Testis (tissue), 3 donors: ENCODE data around the gene PTTG1IP2. TPM values are rescaled to one million over a fixed set of nuclear protein-coding genes. Genes with fewer than 3 reads are reported as not detected.

Experiments
- DNase-seq: peaks from one replicate; pipeline ENCODE4 v3.0.0-alpha.2; 2019
- H3K27ac ChIP-seq, 2 donors: fragments of 200-600 bp; sonication (generic); one replicate each; pipeline ENCODE4 v1.5.1; 2019
- H3K27me3 ChIP-seq: fragments of 200-600 bp; sonication (generic); one replicate; pipeline ENCODE4 v1.5.1; 2019
- H3K36me3 ChIP-seq: fragments of 200-600 bp; sonication (generic); one replicate; pipeline ENCODE4 v1.5.1; 2017; ENCODE audit warnings: low read depth; ENCODE audit errors: missing control alignments
- H3K4me1 ChIP-seq: fragments of 200-600 bp; sonication (generic); one replicate; pipeline ENCODE4 v1.5.1; 2019
- H3K4me3 ChIP-seq, 2 donors: fragments of 200-600 bp; sonication (generic); one replicate each; pipeline ENCODE4 v1.5.1; 2017 to 2019
- H3K9me3 ChIP-seq: fragments of 200-600 bp; sonication (generic); one replicate; pipeline ENCODE4 v1.5.1; 2017
- POLR2A ChIP-seq: fragments of 450-650 bp; IDR thresholded peaks from one replicate; pipeline ENCODE4 v1.6.1; 2017; ENCODE audit warnings: antibody characterized with exemption, mild to moderate bottlenecking, moderate library complexity
- WGBS, 2 donors: methylation state at CpG; one replicate each; pipeline ENCODE4 v1.1.5; 2018; 5-methylcytosine and 5-hydroxymethylcytosine counted together
- intact Hi-C: fragments of 100-400 bp; cut with DNase I; formaldehyde crosslinking; loops from one replicate; pipeline ENCODE4 v1.15.1; 2023; ENCODE audit warnings: low total_unique reads
- polyA plus RNA-seq: library from polyadenylated mRNA; stranded (reverse); fragments of 350-450 nt; fragmentation: Illumina TruSeq; extraction: RNeasy Lipid Tissue Mini Kit (QIAGEN cat#74804); gene quantifications from one replicate; pipeline ENCODE4 v1.2.3, GENCODE V29; 2014; ENCODE audit warnings: low read depth, low replicate concordance; ENCODE audit not compliant: insufficient read depth
- total RNA-seq, 2 donors: library from RNA; depleted of rRNA; stranded (reverse); fragments of >200 nt; gene quantifications; one replicate each; pipeline ENCODE4 v1.2.3, GENCODE V29; 2016
- TF ChIP-seq, protein P1 (sequence below), 3 experiments: fragments of 450-650 bp in 2 of 3; fragments of 200-600 bp in 1 of 3; sonication (generic) in 1 of 3; IDR thresholded peaks; one replicate each; pipeline ENCODE4 v1.5.1; 2016 to 2019; ENCODE audit warnings: antibody characterized with exemption in 3 of 3, mild to moderate bottlenecking in 2 of 3, moderate library complexity in 1 of 3

PTTG1IP2 gene
- total and polyA plus RNA-seq, 3 donors from 2014 or later: 5.8 to 13.1 (median 8.0) TPM

DNA sequence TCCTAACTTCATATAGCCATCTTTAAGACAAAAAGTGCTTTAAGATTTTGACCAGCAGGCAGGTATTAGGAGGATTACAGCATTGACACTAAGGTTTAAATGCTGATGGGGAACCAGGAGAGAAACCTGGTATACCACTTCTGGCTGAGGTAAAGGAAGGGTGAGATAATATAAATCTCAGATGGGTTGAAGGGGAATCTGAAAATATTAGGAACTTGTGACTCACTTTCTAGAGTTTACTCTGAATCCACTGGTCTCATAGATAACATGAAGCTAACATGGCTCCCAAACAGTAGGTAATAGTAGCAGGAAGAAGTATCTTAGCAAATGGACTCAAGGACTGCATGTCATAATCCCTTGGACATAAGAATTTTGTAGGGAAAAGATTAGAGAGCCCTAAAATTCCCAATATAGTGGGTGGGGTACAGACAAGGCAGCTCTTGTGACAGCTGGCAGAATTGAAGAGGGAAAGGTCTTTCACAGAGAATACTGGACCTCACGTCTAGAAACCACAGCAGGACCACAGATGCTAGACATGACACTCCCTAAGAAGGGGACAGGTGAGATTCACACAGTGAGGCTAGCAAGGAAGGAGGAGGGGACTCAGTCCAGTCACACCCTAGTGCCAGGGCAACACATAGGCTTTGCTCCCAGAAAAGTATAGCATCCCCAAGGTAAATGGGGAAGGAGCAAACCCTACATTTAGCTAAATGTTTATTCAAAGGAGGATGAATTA, 3.5 kb downstream of the PTTG1IP2 start:
- intact Hi-C loops: no loop called here
- no peak overlapping the region for H3K27ac ChIP-seq
- H3K27me3 ChIP-seq: no peaks in the 10 kb centered on the region
- no peaks in the 10 kb centered on the region for H3K9me3 ChIP-seq
- TF ChIP-seq POLR2A: no peak
- no peak for DNase-seq
- H3K4me3 ChIP-seq: no peak overlapping the region
- WGBS, 2 donors: 77 to 87% methylated on average over 1 of the region's 1 CpG
- H3K36me3 ChIP-seq: no peaks in the 10 kb centered on the region
- H3K4me1 ChIP-seq: no peaks in the 10 kb centered on the region

DNA sequence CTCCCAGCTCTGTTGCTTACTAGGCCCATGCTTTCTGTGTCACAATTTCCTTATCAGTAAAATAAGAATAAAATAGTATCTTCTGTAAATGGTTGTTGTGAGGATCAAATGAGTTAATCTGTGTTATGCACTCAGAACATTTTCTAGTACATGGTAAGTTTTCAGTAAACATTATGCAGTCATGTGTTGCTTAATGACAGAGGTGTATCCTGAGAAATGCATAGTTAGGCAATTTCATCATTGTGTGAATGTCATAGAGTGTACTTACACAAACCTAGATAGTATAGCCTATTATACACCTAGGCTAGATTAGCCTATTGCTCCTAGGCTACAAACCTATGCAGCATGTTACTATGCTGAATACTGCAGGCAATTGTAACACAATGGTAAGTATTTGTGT, 4.4 kb downstream of the PTTG1IP2 start:
- no peak overlapping the region for H3K4me3 ChIP-seq
- intact Hi-C loops: no loop called here
- no peaks in the 10 kb centered on the region for H3K9me3 ChIP-seq
- H3K36me3 ChIP-seq: no peaks in the 10 kb centered on the region
- no peaks in the 10 kb centered on the region for H3K4me1 ChIP-seq
- H3K27ac ChIP-seq: no peak overlapping the region
- no peak for DNase-seq
- H3K27me3 ChIP-seq: no peaks in the 10 kb centered on the region
- no peak for TF ChIP-seq POLR2A
- TF ChIP-seq, protein P1, sequence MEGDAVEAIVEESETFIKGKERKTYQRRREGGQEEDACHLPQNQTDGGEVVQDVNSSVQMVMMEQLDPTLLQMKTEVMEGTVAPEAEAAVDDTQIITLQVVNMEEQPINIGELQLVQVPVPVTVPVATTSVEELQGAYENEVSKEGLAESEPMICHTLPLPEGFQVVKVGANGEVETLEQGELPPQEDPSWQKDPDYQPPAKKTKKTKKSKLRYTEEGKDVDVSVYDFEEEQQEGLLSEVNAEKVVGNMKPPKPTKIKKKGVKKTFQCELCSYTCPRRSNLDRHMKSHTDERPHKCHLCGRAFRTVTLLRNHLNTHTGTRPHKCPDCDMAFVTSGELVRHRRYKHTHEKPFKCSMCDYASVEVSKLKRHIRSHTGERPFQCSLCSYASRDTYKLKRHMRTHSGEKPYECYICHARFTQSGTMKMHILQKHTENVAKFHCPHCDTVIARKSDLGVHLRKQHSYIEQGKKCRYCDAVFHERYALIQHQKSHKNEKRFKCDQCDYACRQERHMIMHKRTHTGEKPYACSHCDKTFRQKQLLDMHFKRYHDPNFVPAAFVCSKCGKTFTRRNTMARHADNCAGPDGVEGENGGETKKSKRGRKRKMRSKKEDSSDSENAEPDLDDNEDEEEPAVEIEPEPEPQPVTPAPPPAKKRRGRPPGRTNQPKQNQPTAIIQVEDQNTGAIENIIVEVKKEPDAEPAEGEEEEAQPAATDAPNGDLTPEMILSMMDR (IDR thresholded peaks at IDR 0.05): no peak

DNA sequence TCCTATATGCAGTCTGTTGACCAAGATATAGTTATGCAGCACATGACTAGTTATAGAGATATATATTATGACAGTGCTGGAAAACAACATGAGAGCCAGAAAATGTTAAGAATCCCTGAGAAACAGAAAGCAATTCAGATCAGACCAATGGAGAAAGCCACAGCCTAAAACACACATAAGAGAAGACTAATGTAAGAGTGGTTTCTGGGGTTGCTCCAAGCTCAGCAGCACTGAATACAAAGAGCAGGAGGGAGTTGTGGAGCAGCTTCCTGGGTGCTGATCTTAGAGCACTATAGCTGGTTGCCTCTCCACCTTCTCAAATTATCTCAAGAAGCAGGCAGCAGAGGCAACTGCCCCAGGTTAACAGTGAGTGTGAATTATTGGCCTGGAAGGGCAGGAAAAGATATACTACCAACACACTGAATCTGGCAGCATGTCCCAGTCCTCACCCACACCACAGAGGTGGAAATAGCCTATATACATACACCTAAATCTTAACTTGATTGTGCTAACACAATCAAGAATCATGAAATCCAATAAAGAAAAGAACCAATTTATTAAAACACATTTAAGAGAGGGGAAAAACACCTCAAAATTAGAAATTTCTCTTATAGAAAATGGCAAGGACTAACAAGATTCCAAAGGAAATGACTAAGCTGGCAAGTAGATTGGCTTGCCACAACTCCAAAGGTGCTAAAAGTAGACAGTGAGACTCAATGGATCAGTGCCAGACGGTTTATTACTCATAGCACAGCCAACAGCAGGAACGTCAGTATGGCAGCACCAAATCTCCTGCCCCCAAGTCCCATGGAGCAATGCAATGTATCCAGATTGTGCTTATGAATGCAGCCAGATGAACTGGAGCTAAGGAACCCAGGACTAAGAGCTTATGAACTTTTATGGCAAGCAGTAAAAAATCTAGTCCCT, 5.1 kb downstream of the PTTG1IP2 start:
- intact Hi-C loops: no loop called here
- H3K27me3 ChIP-seq: no peaks in the 10 kb centered on the region
- no peaks in the 10 kb centered on the region for H3K9me3 ChIP-seq
- TF ChIP-seq, protein P1 (IDR thresholded peaks at IDR 0.05): no peak
- no peak for TF ChIP-seq POLR2A
- no peak for DNase-seq
- no peaks in the 10 kb centered on the region for H3K4me1 ChIP-seq
- no peak overlapping the region for H3K27ac ChIP-seq
- H3K36me3 ChIP-seq: no peaks in the 10 kb centered on the region
- H3K4me3 ChIP-seq: no peak overlapping the region
- WGBS, 2 donors: 69 to 73% methylated on average over 2 of the region's 2 CpGs

DNA sequence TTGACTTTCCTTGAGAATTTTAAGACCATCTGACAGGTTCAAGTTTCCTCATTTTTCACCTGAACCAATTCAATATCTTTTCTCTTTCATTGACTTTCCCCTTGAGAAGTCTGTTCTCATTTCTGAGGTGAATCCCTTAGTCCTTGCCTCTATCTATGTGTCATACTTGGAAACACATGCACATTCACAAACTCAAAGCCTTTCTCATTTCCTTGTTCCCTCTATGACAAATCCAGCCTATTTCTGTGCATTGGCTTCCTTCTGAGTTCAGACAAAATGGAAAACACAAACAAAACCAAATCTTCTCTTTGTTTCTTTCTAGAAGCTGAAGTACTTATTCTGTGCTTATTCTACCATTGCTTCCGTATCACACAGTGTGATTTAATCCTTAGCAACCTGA, 13.8 kb downstream of the PTTG1IP2 start:
- no peak for DNase-seq
- H3K4me1 ChIP-seq: no peaks in the 10 kb centered on the region
- no peak overlapping the region for H3K27ac ChIP-seq
- H3K4me3 ChIP-seq: no peak overlapping the region
- intact Hi-C loops: no loop called here
- no peaks in the 10 kb centered on the region for H3K9me3 ChIP-seq
- H3K27me3 ChIP-seq: no peaks in the 10 kb centered on the region
- no peak for TF ChIP-seq POLR2A
- TF ChIP-seq, protein P1 (IDR thresholded peaks at IDR 0.05): no peak
- 95 to 98% methylated on average over 1 of the region's 1 CpG for WGBS, 2 donors
- H3K36me3 ChIP-seq: no peaks in the 10 kb centered on the region

DNA sequence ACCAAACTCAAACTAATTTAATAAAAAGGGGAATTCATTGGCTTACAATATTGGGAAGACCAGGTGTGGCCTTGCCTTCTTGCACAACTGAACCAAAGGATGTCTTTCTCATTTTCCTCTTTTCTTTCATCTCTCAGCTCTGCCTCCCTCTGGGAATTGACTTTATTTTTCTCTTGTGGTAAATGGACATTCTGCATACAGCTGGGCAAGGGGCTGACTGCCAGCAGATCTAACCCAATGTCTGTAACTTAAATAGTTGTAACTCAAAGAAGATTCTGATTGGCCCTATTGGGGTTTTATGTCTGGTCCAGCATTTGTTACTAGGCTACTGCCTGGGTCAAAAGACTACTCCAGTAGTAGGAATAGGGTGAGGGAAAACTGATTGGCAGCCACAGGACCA, 15.3 kb downstream of the PTTG1IP2 start:
- Histone ChIP-seq H3K4me1 (no peaks in the 10 kb centered on the region), H3K36me3 (no peaks in the 10 kb centered on the region), H3K9me3 (no peaks in the 10 kb centered on the region), H3K27me3 (no peaks in the 10 kb centered on the region), H3K4me3 (no peak overlapping the region), H3K27ac (no peak overlapping the region)
- no peak for DNase-seq
- intact Hi-C loops: no loop called here
- TF ChIP-seq, protein P1 (IDR thresholded peaks at IDR 0.05): no peak
- no peak for TF ChIP-seq POLR2A
